Measurements from ENCODE around the gene DPP4. TPM values are rescaled to one million over a fixed set of nuclear protein-coding genes. Genes with fewer than 3 reads are reported as not detected.

Gene DPP4
- total and polyA plus RNA-seq, 2 experiments from 2014 or later: 0.09 TPM; not detected in 1

DNA sequence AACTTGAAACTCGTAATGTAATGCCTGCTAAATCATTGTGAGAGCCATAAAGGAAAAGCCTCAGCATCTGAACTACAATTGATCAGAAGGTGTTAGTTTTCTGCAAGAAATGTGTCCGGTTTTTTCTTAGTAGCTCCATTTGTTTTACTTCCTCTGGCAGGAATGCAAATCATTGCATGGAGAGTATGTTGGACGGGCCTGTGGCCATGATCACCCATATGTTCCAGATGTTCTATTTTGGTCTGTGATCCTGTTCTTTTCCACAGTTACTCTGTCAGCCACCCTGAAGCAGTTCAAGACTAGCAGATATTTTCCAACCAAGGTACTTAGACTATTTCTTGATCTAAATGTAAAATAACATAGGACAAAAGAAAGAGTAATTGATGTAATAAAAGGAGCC is 126.6 kb downstream of the DPP4 start:
- Histone ChIP-seq H3K9me3 (ENCODE audit: low read depth) (no peaks in the 10 kb centered on the region), H3K4me1 (ENCODE audit: low read depth) (no peaks in the 10 kb centered on the region), H3K4me3 (no peak overlapping the region), H3K36me3 (no peaks in the 10 kb centered on the region), H3K27me3 (no peaks in the 10 kb centered on the region), H3K27ac (no peak overlapping the region)
- no peak for TF ChIP-seq CTCF (IDR thresholded peaks at IDR 0.05; ENCODE audit: low read depth, low read length)
- no peak for DNase-seq (ENCODE audit: low read depth in 1 of 2, low spot score in 1 of 2)

DNA sequence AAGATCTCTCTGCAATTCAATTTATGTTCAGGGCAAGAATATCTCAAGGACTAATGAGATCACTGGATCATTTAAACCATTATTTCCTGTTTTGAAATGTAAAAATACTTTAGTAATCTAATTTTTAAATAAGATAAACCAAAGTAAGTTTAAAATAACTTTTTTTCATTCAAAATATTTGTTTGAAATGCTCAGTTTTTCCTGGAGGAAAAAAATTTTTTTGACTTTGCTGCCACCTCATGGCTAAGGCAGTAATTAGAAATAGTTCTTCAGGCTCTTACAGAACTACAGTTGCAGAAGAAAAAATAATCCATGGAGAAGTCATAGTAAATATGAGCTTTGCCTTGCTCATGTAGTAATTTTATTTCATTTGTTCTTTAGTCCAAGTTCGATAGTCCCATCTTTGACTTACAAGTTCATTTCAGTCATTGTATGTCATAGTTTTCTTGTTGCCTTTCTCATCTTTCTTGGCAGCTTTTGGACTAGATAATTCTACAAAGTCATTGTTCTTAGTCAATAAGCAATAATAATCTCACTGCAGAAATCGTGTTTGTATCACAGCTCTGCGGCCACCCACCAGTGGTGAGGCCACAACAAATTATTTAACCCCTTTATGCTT is 127.4 kb downstream of the DPP4 start:
- H3K4me3 ChIP-seq: no peak overlapping the region
- H3K36me3 ChIP-seq: no peaks in the 10 kb centered on the region
- DNase-seq (ENCODE audit: low read depth in 1 of 2, low spot score in 1 of 2): peak; percentile 40 to 48
- H3K4me1 ChIP-seq (ENCODE audit: low read depth): no peaks in the 10 kb centered on the region
- H3K27ac ChIP-seq: no peak overlapping the region
- peak; percentile 49 for TF ChIP-seq CTCF (IDR thresholded peaks at IDR 0.05; ENCODE audit: low read depth, low read length)
- H3K9me3 ChIP-seq (ENCODE audit: low read depth): no peaks in the 10 kb centered on the region
- no peaks in the 10 kb centered on the region for H3K27me3 ChIP-seq

DNA sequence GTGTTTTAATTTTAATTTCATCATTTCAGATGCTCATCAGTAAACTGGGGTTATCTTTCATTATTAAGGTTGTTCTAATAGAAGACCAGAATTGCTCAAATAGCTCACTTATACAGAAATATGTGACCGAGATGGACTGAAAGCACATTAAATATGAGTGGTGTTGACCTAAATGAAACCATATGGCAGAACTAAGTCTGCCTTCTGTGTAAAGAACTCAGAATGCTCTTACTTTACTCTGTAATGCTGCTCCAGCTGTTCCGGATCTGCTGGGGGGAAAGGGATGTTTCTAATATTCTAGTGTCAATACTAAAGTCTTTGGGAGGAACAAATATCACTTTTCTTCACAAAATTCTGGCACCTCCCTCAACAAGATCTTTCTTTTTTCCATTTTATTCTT is 131.0 kb downstream of the DPP4 start:
- Histone ChIP-seq H3K27me3 (no peaks in the 10 kb centered on the region), H3K27ac (no peak overlapping the region), H3K4me1 (ENCODE audit: low read depth) (no peaks in the 10 kb centered on the region), H3K4me3 (no peak overlapping the region), H3K36me3 (no peaks in the 10 kb centered on the region), H3K9me3 (ENCODE audit: low read depth) (no peaks in the 10 kb centered on the region)
- TF ChIP-seq CTCF (IDR thresholded peaks at IDR 0.05; ENCODE audit: low read depth, low read length): no peak
- no peak for DNase-seq (ENCODE audit: low read depth in 1 of 2, low spot score in 1 of 2)

Other genes starting within 250 kb of the DPP4 start
- not detected in 2 replicates for gene GCG, start 78.0 kb upstream of the DPP4 start, total RNA-seq
- gene GCG, start 78.0 kb upstream of the DPP4 start, polyA plus RNA-seq: not detected in 2 replicates
- gene FAP, start 169.2 kb upstream of the DPP4 start, total RNA-seq: not detected in 2 replicates
- gene FAP, start 169.2 kb upstream of the DPP4 start, polyA plus RNA-seq: not detected in 2 replicates
- gene IFIH1, start 244.5 kb upstream of the DPP4 start, total RNA-seq: 0.06 and 0.07 TPM in 2 replicates
- gene IFIH1, start 244.5 kb upstream of the DPP4 start, polyA plus RNA-seq: 0.88 TPM in 1 of 2 replicates, not detected in the other